ENCODE results near the gene UQCC5. TPM values are rescaled to one million over a fixed set of nuclear protein-coding genes. Genes with fewer than 3 reads are reported as not detected.

UQCC5 gene
- total and polyA plus RNA-seq, 4 donors, result 3.3 to 39.9 (median 6.8) TPM

DNA sequence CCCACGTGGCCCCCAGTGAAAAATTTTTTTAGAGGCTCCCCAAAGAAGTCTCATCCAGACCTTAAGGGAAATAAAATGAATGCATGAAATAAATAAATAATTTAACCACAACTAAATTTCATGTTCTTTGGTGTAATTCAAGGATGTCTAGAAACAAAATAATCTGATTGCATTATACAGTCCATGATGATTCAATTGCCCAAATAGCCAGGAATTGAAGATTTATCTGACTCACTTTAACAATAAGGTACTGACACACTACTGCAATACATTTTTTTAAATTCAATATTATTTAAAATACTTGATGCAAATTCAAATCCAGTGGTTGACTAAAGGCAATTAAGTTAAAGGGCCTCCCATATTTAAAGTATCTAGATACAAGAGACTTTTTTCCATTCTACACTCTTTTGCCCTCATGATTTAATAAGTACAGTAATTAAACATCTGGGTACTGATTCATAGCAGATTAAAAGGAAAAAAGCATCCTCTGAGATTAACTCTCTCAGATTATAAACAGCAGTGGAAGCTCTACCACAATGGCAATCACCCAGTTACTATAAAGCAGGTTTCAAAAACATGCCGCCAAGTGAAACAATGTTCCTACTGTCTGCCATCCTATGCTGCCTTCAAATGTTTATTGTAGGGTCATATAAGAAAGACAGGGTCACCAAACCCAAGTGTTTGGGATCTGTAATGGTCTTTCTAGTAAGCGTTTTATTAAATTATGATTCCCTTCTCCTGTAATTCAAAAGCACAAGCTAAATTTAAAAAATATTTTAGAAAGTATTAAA lies 9.9 kb downstream of the UQCC5 start:
- DNase-seq (ENCODE audit: low spot score), result no peak
- peaks cover 11 to 38% (median 16%) of the 10 kb centered on the region in 4 donors for H3K36me3 ChIP-seq (ENCODE audit: control insufficient read depth in 4 of 4, insufficient read depth in 3 of 4, low read depth in 1 of 4, low read length in 3 of 4)
- H3K27me3 ChIP-seq (ENCODE audit: control insufficient read depth in 4 of 4, insufficient read depth in 4 of 4, low read length in 3 of 4), result no peaks in the 10 kb centered on the region
- H3K9me3 ChIP-seq (ENCODE audit: control insufficient read depth in 4 of 4, low read length in 3 of 4), result no peaks in the 10 kb centered on the region
- WGBS, result 85% methylated on average over 3 of the region's 3 CpGs
- no peak overlapping the region for H3K9ac ChIP-seq (ENCODE audit: low read depth in 1 of 2, low read length in 2 of 2)
- no peak overlapping the region for H3K4me3 ChIP-seq (ENCODE audit: low read depth in 1 of 3, low read length in 3 of 3)
- TF ChIP-seq RAD21 (IDR thresholded peaks at IDR 0.05) (no peak), REST (IDR thresholded peaks at IDR 0.05) (no peak), JUND (IDR thresholded peaks at IDR 0.05) (no peak), MAX (IDR thresholded peaks at IDR 0.05) (no peak), HNF4G (IDR thresholded peaks at IDR 0.05) (no peak), NR2F2 (IDR thresholded peaks at IDR 0.05) (no peak), GABPA (IDR thresholded peaks at IDR 0.05 in 1 of 2, conservative IDR thresholded peaks at IDR 0.05 in 1 of 2) (no peak), ATF3 (IDR thresholded peaks at IDR 0.05) (no peak), TAF1 (conservative IDR thresholded peaks at IDR 0.05) (no peak), ZBTB33 (IDR thresholded peaks at IDR 0.05) (no peak), CTCF (IDR thresholded peaks at IDR 0.05; ENCODE audit: low read depth, low read length, missing input control) (no peak), SP1 (IDR thresholded peaks at IDR 0.05) (no peak), HNF4A (conservative IDR thresholded peaks at IDR 0.05) (no peak), YY1 (IDR thresholded peaks at IDR 0.05) (no peak)
- H3K4me1 ChIP-seq (ENCODE audit: control insufficient read depth in 4 of 4, insufficient read depth in 4 of 4, low read length in 3 of 4), result no peaks in the 10 kb centered on the region
- H3K27ac ChIP-seq (ENCODE audit: low read depth in 1 of 2, low read length in 2 of 2), result no peak overlapping the region

GRCh38 chr3:52547143-52547542 lies 10.7 kb downstream of the UQCC5 start:
- peaks cover 11 to 45% (median 19%) of the 10 kb centered on the region in 4 donors for H3K36me3 ChIP-seq (ENCODE audit: control insufficient read depth in 4 of 4, insufficient read depth in 3 of 4, low read depth in 1 of 4, low read length in 3 of 4)
- DNase-seq (ENCODE audit: low spot score), result no peak
- no peaks in the 10 kb centered on the region for H3K27me3 ChIP-seq (ENCODE audit: control insufficient read depth in 4 of 4, insufficient read depth in 4 of 4, low read length in 3 of 4)
- H3K9ac ChIP-seq (ENCODE audit: low read depth in 1 of 2, low read length in 2 of 2), result no peak overlapping the region
- no peaks in the 10 kb centered on the region for H3K9me3 ChIP-seq (ENCODE audit: control insufficient read depth in 4 of 4, low read length in 3 of 4)
- H3K4me1 ChIP-seq (ENCODE audit: control insufficient read depth in 4 of 4, insufficient read depth in 4 of 4, low read length in 3 of 4), result no peaks in the 10 kb centered on the region
- 81% methylated on average over 2 of the region's 2 CpGs for WGBS
- TF ChIP-seq REST (IDR thresholded peaks at IDR 0.05) (no peak), RXRA (IDR thresholded peaks at IDR 0.05) (no peak), YY1 (IDR thresholded peaks at IDR 0.05) (no peak), TAF1 (conservative IDR thresholded peaks at IDR 0.05) (no peak)
- no peak overlapping the region for H3K4me3 ChIP-seq (ENCODE audit: low read depth in 1 of 3, low read length in 3 of 3)
- H3K27ac ChIP-seq (ENCODE audit: low read depth in 1 of 2, low read length in 2 of 2), result no peak overlapping the region

All from liver (tissue), 9 donors.